ENCODE measurements around the gene OR6J1. TPM values are rescaled to one million over a fixed set of nuclear protein-coding genes. Genes with fewer than 3 reads are reported as not detected.

OR6J1 gene
- total RNA-seq, 1 donor from 2014 or later = not detected

GRCh38 chr14:22598099-22598895 lies 45.9 kb downstream of the OR6J1 start, which contains the start of gene ABHD4:
Gene ABHD4 (plus strand): TSS chr14:22598300. CDS start chr14:22598307, 7 bp downstream.
- H3K27ac ChIP-seq = peak within 1 kb of the TSS; percentile 84 to 91
- intact Hi-C loops (cut with DNase I) = loop anchor here (1.0 to 2.0 kb wide), 3 partner anchors 9 to 169 kb away; partner anchors contain the start of genes DAD1 and OXA1L

GRCh38 chr14:22597771-22598098 lies 46.4 kb downstream of the OR6J1 start:
- H3K27me3 ChIP-seq = no peaks in the 10 kb centered on the region
- H3K9me3 ChIP-seq = no peaks in the 10 kb centered on the region
- peaks cover 6 to 13% of the 10 kb centered on the region in 2 donors for H3K4me1 ChIP-seq
- no peak for TF ChIP-seq CTCF (IDR thresholded peaks at IDR 0.05)
- no peak for DNase-seq (ENCODE audit: low spot score in 2 of 2)
- H3K4me3 ChIP-seq = peak overlapping the region; percentile 76 to 89
- intact Hi-C loops (cut with DNase I) = loop anchor here (1.0 to 2.0 kb wide), 3 partner anchors 8 to 169 kb away; partner anchors contain the start of genes DAD1 and OXA1L
- peaks cover 14 to 16% of the 10 kb centered on the region in 2 donors for H3K36me3 ChIP-seq
- H3K27ac ChIP-seq = peak overlapping the region; percentile 84 to 91

More at GRCh38 chr14:22598099-22598895, 45.9 kb downstream of the OR6J1 start, which contains the start of gene ABHD4:
- H3K4me3 ChIP-seq = peak within 1 kb of the TSS; percentile 76 to 89
- H3K36me3 ChIP-seq = peaks cover 20 to 21% of the 10 kb centered on the region in 2 donors
- peak in 1 of 3 experiments; percentile 36 for TF ChIP-seq CTCF (IDR thresholded peaks at IDR 0.05)
- H3K9me3 ChIP-seq = no peaks in the 10 kb centered on the region
- H3K27me3 ChIP-seq = no peaks in the 10 kb centered on the region
- peak; percentile 35 to 89 for DNase-seq (ENCODE audit: low spot score in 2 of 2)
- H3K4me1 ChIP-seq = peaks cover 6 to 13% of the 10 kb centered on the region in 2 donors

GRCh38 chr14:22597265-22597664 lies 46.9 kb downstream of the OR6J1 start:
- intact Hi-C loops (cut with DNase I) = no loop called here
- no peak for DNase-seq (ENCODE audit: low spot score in 2 of 2)
- no peaks in the 10 kb centered on the region for H3K27me3 ChIP-seq
- H3K27ac ChIP-seq = no peak overlapping the region
- peaks cover 6 to 13% of the 10 kb centered on the region in 2 donors for H3K4me1 ChIP-seq
- TF ChIP-seq CTCF (IDR thresholded peaks at IDR 0.05) = no peak
- H3K9me3 ChIP-seq = no peaks in the 10 kb centered on the region
- H3K4me3 ChIP-seq = peak overlapping the region in 1 of 2 donors; percentile 76
- peaks cover 10 to 11% of the 10 kb centered on the region in 2 donors for H3K36me3 ChIP-seq

GRCh38 chr14:22596354-22596879 lies 47.7 kb downstream of the OR6J1 start:
- Histone ChIP-seq H3K27ac (no peak overlapping the region), H3K36me3 (peaks cover 1 to 2% of the 10 kb centered on the region in 2 donors), H3K4me1 (peaks cover 6 to 13% of the 10 kb centered on the region in 2 donors), H3K27me3 (no peaks in the 10 kb centered on the region), H3K4me3 (no peak overlapping the region), H3K9me3 (no peaks in the 10 kb centered on the region)
- no peak for TF ChIP-seq CTCF (IDR thresholded peaks at IDR 0.05)
- intact Hi-C loops (cut with DNase I) = no loop called here
- DNase-seq (ENCODE audit: low spot score in 2 of 2) = no peak

- no peak for DNase-seq (ENCODE audit: low spot score in 2 of 2)
- H3K9me3 ChIP-seq = no peaks in the 10 kb centered on the region
- no peaks in the 10 kb centered on the region for H3K27me3 ChIP-seq
- TF ChIP-seq CTCF (IDR thresholded peaks at IDR 0.05) = no peak
- H3K27ac ChIP-seq = no peak overlapping the region
- no peak overlapping the region for H3K4me3 ChIP-seq
- H3K36me3 ChIP-seq = no peaks in the 10 kb centered on the region
- peaks cover 0 to 2% of the 10 kb centered on the region in 2 donors for H3K4me1 ChIP-seq
- intact Hi-C loops (cut with DNase I) = no loop called here
Measured at GRCh38 chr14:22594156-22594716, 49.9 kb downstream of the OR6J1 start.

All from ascending aorta (tissue), 2 donors.